Liver (tissue), 9 donors: Measurements from ENCODE around the gene MAN2C1. TPM values are rescaled to one million over a fixed set of nuclear protein-coding genes. Genes with fewer than 3 reads are reported as not detected.

Experiments used
- DNase-seq: peaks from one replicate; pipeline ENCODE4 v3.0.0-alpha.2; 2017; ENCODE audit warnings: low spot score
- H3K27ac ChIP-seq, 2 donors: one replicate each; pipeline ENCODE4 v1.7.0; 2013; ENCODE audit warnings: inconsistent platforms in 2 of 2, low read length in 2 of 2, control low read depth in 1 of 2, low read depth in 1 of 2, mild to moderate bottlenecking in 1 of 2
- H3K27me3 ChIP-seq, 4 donors: one replicate each; pipeline versions ENCODE4 v1.6.1 to v1.7.0; 2013; ENCODE audit warnings: low read length in 3 of 4, inconsistent platforms in 1 of 4, mild to moderate bottlenecking in 1 of 4, moderate library complexity in 1 of 4; ENCODE audit not compliant: control insufficient read depth in 4 of 4, insufficient read depth in 4 of 4
- H3K36me3 ChIP-seq, 4 donors: one replicate each; pipeline versions ENCODE4 v1.6.1 to v1.7.0; 2013; ENCODE audit warnings: low read length in 3 of 4, mild to moderate bottlenecking in 3 of 4, low read depth in 1 of 4, moderate library complexity in 1 of 4; ENCODE audit not compliant: control insufficient read depth in 4 of 4, insufficient read depth in 3 of 4
- H3K4me1 ChIP-seq, 4 donors: one replicate each; pipeline versions ENCODE4 v1.6.1 to v1.7.0; 2013; ENCODE audit warnings: low read length in 3 of 4, mild to moderate bottlenecking in 3 of 4, moderate library complexity in 1 of 4; ENCODE audit not compliant: control insufficient read depth in 4 of 4, insufficient read depth in 4 of 4
- H3K4me3 ChIP-seq, 3 donors: one replicate each; pipeline versions ENCODE4 v1.6.1 to v1.7.0; 2013; ENCODE audit warnings: low read length in 3 of 3, control low read depth in 1 of 3, low read depth in 1 of 3, mild to moderate bottlenecking in 1 of 3
- H3K9ac ChIP-seq, 2 donors: one replicate each; pipeline ENCODE4 v1.7.0; 2013; ENCODE audit warnings: low read length in 2 of 2, mild to moderate bottlenecking in 2 of 2, moderate library complexity in 2 of 2, control low read depth in 1 of 2, low read depth in 1 of 2
- H3K9me3 ChIP-seq, 4 donors: one replicate each; pipeline versions ENCODE4 v1.6.1 to v1.7.0; 2013; ENCODE audit warnings: low read length in 3 of 4; ENCODE audit not compliant: control insufficient read depth in 4 of 4
- ATF3 ChIP-seq: IDR thresholded peaks from 2 replicates; pipeline ENCODE4 v1.6.1; 2016; ENCODE audit warnings: antibody characterized with exemption
- EGR1 ChIP-seq, 2 donors: IDR thresholded peaks; 2 replicates each; pipeline ENCODE4 v1.6.1; 2016 to 2018; ENCODE audit warnings: antibody characterized with exemption in 2 of 2, low read depth in 2 of 2
- FOXA1 ChIP-seq: IDR thresholded peaks from 2 replicates; pipeline ENCODE4 v1.6.1; 2016; ENCODE audit warnings: antibody characterized with exemption
- FOXA2 ChIP-seq: IDR thresholded peaks from 2 replicates; pipeline ENCODE4 v1.6.1; 2016; ENCODE audit warnings: antibody characterized with exemption
- GABPA ChIP-seq, 2 donors: IDR thresholded peaks in 1 of 2; conservative IDR thresholded peaks in 1 of 2; 2 replicates each; pipeline ENCODE4 v1.6.1; 2016; ENCODE audit warnings: antibody characterized with exemption in 2 of 2, mild to moderate bottlenecking in 1 of 2, moderate library complexity in 1 of 2
- HNF4A ChIP-seq, 2 donors: conservative IDR thresholded peaks; 2 replicates each; pipeline ENCODE4 v1.6.1; 2016; ENCODE audit warnings: antibody characterized with exemption in 2 of 2, mild to moderate bottlenecking in 2 of 2
- MAX ChIP-seq: IDR thresholded peaks from 2 replicates; pipeline ENCODE4 v1.6.1; 2016; ENCODE audit warnings: antibody characterized with exemption
- RAD21 ChIP-seq, 2 donors: IDR thresholded peaks; 2 replicates each; pipeline ENCODE4 v1.6.1; 2016; ENCODE audit warnings: antibody characterized with exemption in 2 of 2, mild to moderate bottlenecking in 2 of 2
- RXRA ChIP-seq, 2 donors: IDR thresholded peaks; 2 replicates each; pipeline ENCODE4 v1.6.1; 2017 to 2018; ENCODE audit warnings: antibody characterized with exemption in 2 of 2, mild to moderate bottlenecking in 1 of 2
- SP1 ChIP-seq: IDR thresholded peaks from 2 replicates; pipeline ENCODE4 v1.6.1; 2018; ENCODE audit warnings: antibody characterized with exemption, mild to moderate bottlenecking
- TAF1 ChIP-seq: conservative IDR thresholded peaks from 2 replicates; pipeline ENCODE4 v1.6.1; 2016; ENCODE audit warnings: antibody characterized with exemption, mild to moderate bottlenecking
- ZBTB33 ChIP-seq: IDR thresholded peaks from 2 replicates; pipeline ENCODE4 v1.6.1; 2016; ENCODE audit warnings: antibody characterized with exemption
- WGBS: extraction: QIAGEN DNeasy Blood & Tissue Kit; methylation state at CpG from one replicate; pipeline ENCODE4 v1.1.7; 2013; 5-methylcytosine and 5-hydroxymethylcytosine counted together
- polyA plus RNA-seq, 2 donors: library from polyadenylated mRNA; stranded (reverse) in 1 of 2; unstranded in 1 of 2; fragments of 200-250 nt in 1 of 2; fragments of >200 nt in 1 of 2; fragmentation: Nextera tagmentation in 1 of 2; extraction: Ambion mirVana in 1 of 2; gene quantifications; one replicate each; pipeline versions ENCODE4 v1.2.1 to v1.2.3, GENCODE V29; 2013 to 2015
- total RNA-seq, 2 donors: library from RNA; depleted of rRNA; stranded (reverse); fragments of >200 nt; gene quantifications; one replicate each; pipeline ENCODE4 v1.2.3, GENCODE V29; 2014
- TF ChIP-seq, protein P1 (sequence below): IDR thresholded peaks from 2 replicates; pipeline ENCODE4 v1.6.1; 2016; ENCODE audit warnings: antibody characterized with exemption, mild to moderate bottlenecking
- TF ChIP-seq, protein P2 (sequence below): fragments of 150-350 bp; IDR thresholded peaks from 2 replicates; pipeline ENCODE4 v1.5.1; 2017; ENCODE audit warnings: improper control_type of control experiment, low read depth, low read length; ENCODE audit not compliant: missing input control
- donor health status: healthy.
- donor health status: healthy.
- donor health status: healthy.
- donor health status: healthy.
- donor health status: healthy.

Gene MAN2C1
- total and polyA plus RNA-seq, 4 donors = 44.3 to 143 (median 59.6) TPM

DNA sequence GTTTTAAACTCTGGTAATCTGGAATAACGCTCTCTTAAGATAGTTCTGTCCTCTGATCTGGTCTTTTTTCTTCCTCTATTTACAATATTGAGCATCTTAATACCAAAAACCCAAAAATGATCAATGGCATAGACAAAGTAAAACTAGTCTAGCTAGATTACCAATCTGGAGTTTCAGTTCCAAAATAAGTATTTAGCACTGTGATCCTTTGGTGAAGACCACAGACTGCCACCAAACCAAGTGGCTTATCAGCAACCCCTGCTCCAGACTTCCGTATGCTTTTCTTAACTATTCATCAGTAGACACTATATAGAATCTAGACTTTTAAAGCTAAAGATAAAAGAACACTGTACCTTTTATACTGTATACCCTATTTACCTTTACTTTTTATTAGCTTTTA, 35.5 kb upstream of the MAN2C1 start:
- no peak for TF ChIP-seq EGR1 (IDR thresholded peaks at IDR 0.05; ENCODE audit: low read depth in 2 of 2)
- TF ChIP-seq, protein P1, sequence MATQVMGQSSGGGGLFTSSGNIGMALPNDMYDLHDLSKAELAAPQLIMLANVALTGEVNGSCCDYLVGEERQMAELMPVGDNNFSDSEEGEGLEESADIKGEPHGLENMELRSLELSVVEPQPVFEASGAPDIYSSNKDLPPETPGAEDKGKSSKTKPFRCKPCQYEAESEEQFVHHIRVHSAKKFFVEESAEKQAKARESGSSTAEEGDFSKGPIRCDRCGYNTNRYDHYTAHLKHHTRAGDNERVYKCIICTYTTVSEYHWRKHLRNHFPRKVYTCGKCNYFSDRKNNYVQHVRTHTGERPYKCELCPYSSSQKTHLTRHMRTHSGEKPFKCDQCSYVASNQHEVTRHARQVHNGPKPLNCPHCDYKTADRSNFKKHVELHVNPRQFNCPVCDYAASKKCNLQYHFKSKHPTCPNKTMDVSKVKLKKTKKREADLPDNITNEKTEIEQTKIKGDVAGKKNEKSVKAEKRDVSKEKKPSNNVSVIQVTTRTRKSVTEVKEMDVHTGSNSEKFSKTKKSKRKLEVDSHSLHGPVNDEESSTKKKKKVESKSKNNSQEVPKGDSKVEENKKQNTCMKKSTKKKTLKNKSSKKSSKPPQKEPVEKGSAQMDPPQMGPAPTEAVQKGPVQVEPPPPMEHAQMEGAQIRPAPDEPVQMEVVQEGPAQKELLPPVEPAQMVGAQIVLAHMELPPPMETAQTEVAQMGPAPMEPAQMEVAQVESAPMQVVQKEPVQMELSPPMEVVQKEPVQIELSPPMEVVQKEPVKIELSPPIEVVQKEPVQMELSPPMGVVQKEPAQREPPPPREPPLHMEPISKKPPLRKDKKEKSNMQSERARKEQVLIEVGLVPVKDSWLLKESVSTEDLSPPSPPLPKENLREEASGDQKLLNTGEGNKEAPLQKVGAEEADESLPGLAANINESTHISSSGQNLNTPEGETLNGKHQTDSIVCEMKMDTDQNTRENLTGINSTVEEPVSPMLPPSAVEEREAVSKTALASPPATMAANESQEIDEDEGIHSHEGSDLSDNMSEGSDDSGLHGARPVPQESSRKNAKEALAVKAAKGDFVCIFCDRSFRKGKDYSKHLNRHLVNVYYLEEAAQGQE = no peak
- TF ChIP-seq RXRA (IDR thresholded peaks at IDR 0.05) = no peak
- no peak for TF ChIP-seq GABPA (IDR thresholded peaks at IDR 0.05 in 1 of 2, conservative IDR thresholded peaks at IDR 0.05 in 1 of 2)
- TF ChIP-seq ZBTB33 = no peak
- TF ChIP-seq, protein P2, sequence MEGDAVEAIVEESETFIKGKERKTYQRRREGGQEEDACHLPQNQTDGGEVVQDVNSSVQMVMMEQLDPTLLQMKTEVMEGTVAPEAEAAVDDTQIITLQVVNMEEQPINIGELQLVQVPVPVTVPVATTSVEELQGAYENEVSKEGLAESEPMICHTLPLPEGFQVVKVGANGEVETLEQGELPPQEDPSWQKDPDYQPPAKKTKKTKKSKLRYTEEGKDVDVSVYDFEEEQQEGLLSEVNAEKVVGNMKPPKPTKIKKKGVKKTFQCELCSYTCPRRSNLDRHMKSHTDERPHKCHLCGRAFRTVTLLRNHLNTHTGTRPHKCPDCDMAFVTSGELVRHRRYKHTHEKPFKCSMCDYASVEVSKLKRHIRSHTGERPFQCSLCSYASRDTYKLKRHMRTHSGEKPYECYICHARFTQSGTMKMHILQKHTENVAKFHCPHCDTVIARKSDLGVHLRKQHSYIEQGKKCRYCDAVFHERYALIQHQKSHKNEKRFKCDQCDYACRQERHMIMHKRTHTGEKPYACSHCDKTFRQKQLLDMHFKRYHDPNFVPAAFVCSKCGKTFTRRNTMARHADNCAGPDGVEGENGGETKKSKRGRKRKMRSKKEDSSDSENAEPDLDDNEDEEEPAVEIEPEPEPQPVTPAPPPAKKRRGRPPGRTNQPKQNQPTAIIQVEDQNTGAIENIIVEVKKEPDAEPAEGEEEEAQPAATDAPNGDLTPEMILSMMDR = no peak
- no peak for TF ChIP-seq RAD21 (IDR thresholded peaks at IDR 0.05)
- no peak for TF ChIP-seq ATF3
- no peak for TF ChIP-seq SP1
- TF ChIP-seq HNF4A (conservative IDR thresholded peaks at IDR 0.05) = no peak
- TF ChIP-seq FOXA1 = no peak
- TF ChIP-seq FOXA2 = no peak
- no peak for TF ChIP-seq TAF1
- 95% methylated on average over 2 of the region's 2 CpGs for WGBS
- Histone ChIP-seq H3K9ac (no peak overlapping the region), H3K9me3 (no peaks in the 10 kb centered on the region), H3K27ac (no peak overlapping the region), H3K27me3 (no peaks in the 10 kb centered on the region), H3K4me1 (no peaks in the 10 kb centered on the region), H3K36me3 (peaks cover 11 to 67% (median 51%) of the 10 kb centered on the region in 4 donors), H3K4me3 (no peak overlapping the region)
- no peak for DNase-seq

DNA sequence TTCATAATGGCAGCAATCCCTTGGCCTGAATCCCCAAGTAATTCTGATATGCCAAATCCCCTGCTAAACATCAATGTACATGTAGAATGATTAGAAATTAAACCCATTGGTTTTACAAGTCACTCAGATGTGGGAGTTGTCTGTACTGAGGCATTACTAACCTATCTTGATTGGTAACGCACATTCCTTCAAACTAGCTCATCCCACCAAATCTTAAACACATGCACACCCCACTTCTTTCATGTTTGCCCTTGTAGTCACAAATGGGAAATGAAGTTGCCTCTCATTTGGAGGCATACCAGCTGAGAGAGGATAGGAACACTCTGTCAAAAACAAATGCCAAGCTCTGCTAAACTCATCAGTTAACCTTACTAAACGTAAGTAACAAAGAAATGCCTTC, 29.1 kb upstream of the MAN2C1 start:
- no peaks in the 10 kb centered on the region for H3K9me3 ChIP-seq
- peaks cover 10 to 76% (median 68%) of the 10 kb centered on the region in 4 donors for H3K36me3 ChIP-seq
- TF ChIP-seq FOXA2 (no peak), MAX (no peak), RAD21 (IDR thresholded peaks at IDR 0.05) (no peak)
- no peaks in the 10 kb centered on the region for H3K27me3 ChIP-seq
- no peak overlapping the region for H3K9ac ChIP-seq
- no peaks in the 10 kb centered on the region for H3K4me1 ChIP-seq
- H3K4me3 ChIP-seq = no peak overlapping the region
- H3K27ac ChIP-seq = no peak overlapping the region
- WGBS = 92% methylated on average over 2 of the region's 2 CpGs
- no peak for DNase-seq
